ENCODE measurements around the gene CEP41.
A peak's percentile ranks its signal among the peaks of the same experiment; 100 is the strongest.

Gene CEP41, protein sequence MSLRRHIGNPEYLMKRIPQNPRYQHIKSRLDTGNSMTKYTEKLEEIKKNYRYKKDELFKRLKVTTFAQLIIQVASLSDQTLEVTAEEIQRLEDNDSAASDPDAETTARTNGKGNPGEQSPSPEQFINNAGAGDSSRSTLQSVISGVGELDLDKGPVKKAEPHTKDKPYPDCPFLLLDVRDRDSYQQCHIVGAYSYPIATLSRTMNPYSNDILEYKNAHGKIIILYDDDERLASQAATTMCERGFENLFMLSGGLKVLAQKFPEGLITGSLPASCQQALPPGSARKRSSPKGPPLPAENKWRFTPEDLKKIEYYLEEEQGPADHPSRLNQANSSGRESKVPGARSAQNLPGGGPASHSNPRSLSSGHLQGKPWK

GRCh38 chr7:130440527-130441365, at the start of gene CEP41:
CEP41 (minus strand) TSS chr7:130441016; CDS start chr7:130440966, 50 bp downstream.
- peak; percentile 93 for DNase-seq (ENCODE audit: low spot score)

- no peak for DNase-seq (ENCODE audit: low spot score)
Measured at GRCh38 chr7:130490311-130490791, 49.5 kb upstream of the CEP41 start.

DNA sequence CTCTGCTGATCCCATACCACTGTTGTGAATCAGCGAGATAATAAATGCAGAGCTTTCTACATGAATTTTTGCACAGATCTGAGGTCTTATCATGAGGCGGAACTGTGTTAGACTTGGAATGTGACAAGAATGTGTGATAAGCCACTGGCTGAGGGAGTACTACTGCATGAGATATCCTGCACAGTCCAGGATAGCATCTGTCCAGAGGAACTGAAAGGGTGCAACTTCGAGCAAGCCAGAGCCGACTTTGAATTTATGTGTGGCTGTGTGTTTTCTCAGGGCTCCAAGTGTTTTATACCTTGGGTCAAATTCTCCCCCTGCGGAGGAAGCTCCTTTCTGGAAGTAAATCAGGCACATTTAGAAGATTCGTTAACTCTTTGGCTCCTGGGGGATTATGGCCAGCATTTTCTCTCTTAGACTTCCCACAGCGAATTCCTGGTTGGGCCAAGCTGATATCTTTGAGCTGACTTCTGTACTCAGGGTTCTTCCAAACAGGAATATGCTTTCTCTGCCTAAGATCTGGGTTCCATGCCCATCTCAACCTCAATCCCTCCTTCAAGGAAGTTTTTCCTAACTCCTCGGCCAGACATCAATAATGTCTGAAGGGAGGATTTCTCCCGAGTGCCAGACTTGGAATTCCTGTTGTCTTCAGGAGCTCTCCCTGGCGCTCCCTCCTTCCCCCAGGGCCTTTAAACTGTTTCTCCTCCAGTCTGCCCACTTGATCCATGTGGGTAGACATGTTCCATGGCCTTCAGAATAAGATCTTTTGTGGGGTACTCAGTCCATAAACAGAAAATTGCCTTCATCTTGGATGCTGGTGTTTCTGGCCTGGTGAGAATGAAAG, 48.5 kb upstream of the CEP41 start:
- DNase-seq (ENCODE audit: low spot score): no peak

- no peak for DNase-seq (ENCODE audit: low spot score)
Measured at GRCh38 chr7:130488392-130489139, 47.8 kb upstream of the CEP41 start.

GRCh38 chr7:130486954-130487436, 46.2 kb upstream of the CEP41 start:
- no peak for DNase-seq (ENCODE audit: low spot score)

DNA sequence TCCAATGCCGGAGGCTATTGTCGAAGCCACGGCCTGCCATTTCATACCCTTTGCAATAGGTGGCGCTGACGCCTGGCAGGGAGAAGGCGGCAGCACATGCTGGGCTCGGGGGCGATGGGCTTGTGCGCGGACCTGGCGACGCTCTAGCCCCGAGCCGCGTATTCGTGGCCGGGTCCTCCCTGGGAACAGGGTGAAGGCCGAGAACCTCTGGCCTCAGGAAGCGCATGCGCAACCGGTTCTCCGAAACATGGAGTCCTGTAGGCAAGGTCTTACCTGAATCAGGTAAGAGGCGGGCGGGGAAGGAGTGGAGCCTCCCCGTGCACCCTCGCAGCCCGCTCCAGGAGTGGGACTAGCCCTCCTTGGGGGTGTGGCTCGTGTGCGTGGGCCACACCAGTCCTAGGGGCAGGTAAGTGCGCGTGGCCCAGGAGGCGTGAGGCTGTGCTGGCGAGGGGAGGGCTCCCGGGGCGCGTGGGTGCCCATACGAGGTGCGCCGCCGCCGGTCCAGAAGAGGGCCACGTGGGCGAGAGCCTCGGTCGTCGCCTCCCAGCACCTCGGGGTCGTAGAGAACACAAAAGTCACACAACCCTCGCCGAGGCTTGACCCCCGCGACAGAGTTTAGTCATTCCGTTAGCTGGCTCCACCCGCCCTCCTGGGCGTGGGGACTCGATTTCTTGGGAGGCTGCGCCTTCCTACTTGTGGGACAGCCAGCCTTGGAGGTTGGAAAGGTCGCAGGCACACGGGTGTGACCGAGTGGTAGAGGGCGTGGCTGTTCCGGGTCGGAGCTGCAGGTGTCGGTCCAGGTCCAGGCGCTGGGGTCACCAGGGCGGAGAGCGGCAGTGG, 45.5 kb upstream of the CEP41 start:
- DNase-seq (ENCODE audit: low spot score): peak; percentile 26

GRCh38 chr7:130485734-130486113, 44.9 kb upstream of the CEP41 start:
- DNase-seq (ENCODE audit: low spot score): no peak

GRCh38 chr7:130483031-130483430, 42.2 kb upstream of the CEP41 start:
- DNase-seq (ENCODE audit: low spot score): no peak

DNA sequence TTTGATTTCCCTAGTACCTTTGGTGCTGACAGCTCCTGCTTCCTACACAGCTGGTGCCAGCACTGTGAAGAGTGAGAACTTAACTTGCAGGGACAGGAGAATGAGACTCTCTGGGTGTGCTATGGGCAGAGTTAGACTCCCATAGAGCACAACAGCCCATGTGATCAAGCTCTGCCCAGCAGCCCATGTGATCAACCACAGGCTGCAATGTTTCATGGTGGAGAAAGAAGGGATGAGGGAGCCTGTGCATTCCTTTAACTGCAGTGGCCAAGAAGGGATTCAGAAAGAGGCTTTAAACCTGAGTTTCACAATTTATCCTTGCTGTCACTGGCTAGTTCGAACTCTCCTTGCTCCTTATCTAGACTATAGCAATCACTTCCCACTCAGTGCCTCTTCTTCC, 41.1 kb upstream of the CEP41 start:
- no peak for DNase-seq (ENCODE audit: low spot score)

DNA sequence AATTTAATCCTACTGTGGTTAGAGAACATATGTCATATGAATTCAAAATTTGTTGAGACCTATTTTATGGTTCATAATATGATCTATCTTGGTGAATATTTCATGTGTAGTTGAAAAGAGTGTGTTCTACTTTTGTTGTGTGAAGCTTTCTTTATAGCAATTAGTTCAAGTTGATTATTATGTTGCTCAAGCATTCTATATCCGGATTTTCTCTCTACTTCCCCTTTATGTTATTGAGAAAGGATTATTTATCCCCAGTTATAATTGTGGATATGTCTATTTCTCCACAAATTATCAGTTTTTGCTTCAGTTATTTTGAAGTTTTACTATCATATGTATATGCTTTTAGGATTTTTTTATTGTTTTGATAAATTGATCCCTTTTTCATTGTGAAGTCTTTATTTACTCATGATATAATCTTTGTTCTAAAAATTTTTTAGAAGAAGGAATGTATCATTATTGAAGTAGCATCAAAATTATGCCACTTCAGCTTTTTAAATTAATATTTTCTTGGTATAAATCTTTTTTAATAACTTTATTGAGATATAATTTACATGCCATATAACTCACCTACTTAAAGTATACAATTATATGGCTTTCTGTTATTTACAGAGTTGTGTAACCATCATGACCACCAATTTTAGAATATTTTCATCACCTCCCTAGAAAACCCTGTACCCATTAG, 39.0 kb upstream of the CEP41 start:
- no peak for DNase-seq (ENCODE audit: low spot score)

DNA sequence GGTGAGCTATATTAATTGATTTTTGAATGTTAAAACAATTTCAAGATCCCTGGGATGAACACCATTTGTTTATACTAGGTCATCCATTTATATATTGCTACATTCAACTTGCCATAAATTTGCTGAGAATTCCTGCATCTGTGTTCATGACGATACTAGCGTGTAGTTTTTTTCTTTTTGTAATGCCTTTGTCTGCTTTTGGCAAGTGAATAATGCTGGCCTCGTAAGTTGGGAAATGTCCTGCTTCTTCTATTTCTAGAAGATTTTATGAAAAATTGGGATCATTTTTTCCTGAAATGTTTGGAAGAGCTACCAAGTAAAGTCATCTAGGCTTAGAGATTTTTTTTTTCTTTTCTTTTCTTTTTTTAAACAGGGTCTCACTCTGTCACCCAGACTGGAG, 38.2 kb upstream of the CEP41 start:
- no peak for DNase-seq (ENCODE audit: low spot score)

- no peak for DNase-seq (ENCODE audit: low spot score)
Measured at GRCh38 chr7:130476297-130477150, 35.7 kb upstream of the CEP41 start.

DNA sequence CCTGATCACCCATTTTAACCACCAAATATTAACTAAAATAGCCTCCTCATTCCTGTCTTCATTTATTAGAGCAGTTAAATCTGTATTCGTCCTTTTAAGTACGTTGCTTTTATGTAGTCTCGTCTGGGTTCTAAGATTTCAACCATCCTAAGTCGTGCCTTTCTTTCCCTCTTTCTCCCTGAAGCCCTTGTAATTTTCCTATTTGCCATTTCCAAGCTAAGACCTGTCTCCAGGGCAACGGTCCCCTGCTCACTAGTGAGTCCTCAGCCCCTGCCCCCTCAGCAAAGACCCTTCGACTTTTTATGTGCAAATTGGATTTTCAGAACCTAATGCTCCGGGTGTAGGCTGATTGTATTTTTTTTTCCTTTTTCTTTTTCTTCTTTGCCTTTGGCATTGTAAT, 35.0 kb upstream of the CEP41 start:
- no peak for DNase-seq (ENCODE audit: low spot score)

- no peak for DNase-seq (ENCODE audit: low spot score)
Measured at GRCh38 chr7:130473876-130474275, 33.1 kb upstream of the CEP41 start.

DNA sequence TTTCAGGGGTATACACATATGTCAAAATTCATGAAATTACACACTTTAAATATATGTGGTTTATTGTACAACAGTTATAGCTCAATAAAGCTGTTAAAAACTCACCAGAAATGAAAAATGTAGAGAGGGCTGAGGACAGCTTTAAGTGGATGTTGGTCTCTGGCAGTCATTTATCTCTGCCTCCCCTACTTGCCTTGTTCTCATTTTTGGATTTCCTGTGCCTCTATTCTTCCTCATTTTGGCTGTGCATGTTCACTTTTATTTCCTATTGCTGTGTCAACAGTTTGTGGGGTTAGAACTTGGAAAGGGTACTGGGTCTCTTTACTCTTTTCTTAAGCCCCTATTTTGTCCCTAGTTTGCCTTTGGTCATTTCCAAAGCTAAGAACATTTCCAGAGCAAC, 32.5 kb upstream of the CEP41 start:
- no peak for DNase-seq (ENCODE audit: low spot score)

DNA sequence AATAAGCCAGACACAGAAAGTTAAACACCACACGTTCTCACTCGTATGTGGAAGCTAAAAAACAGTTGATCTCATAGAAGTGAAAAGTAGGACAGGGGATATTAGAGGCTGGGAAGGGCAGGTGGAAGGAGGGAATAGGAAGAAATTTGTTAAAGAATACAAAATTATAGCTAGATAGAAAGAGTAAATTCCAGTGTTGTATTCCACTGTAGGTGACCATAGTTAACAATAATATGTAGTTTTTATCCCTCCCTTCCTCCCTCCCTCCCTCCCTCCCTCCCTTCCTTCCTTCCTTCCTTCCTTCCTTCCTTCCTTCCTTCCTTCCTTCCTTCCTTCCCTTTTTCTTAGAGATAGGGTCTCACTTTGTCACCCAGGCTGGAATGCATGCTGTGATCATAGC, 31.2 kb upstream of the CEP41 start:
- DNase-seq (ENCODE audit: low spot score): no peak

DNA sequence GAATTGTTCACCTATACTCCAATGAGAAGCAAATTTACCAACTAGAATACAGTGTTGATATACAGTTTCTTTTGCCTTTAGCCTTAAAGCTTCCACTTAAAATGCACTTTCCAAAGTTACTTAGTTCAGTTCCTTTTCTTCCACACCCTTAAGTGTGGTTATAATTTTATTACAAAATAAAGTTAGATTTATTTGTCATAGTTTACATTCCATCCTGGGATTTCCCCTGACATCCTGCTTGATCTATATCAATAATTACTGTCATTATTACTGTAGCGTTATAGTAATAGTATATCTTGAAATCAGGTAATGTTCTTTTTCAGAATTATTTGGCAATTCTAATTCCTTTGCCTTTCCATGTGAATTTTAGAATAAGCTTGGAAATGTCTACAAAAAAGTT, 27.8 kb upstream of the CEP41 start:
- no peak for DNase-seq (ENCODE audit: low spot score)

DNA sequence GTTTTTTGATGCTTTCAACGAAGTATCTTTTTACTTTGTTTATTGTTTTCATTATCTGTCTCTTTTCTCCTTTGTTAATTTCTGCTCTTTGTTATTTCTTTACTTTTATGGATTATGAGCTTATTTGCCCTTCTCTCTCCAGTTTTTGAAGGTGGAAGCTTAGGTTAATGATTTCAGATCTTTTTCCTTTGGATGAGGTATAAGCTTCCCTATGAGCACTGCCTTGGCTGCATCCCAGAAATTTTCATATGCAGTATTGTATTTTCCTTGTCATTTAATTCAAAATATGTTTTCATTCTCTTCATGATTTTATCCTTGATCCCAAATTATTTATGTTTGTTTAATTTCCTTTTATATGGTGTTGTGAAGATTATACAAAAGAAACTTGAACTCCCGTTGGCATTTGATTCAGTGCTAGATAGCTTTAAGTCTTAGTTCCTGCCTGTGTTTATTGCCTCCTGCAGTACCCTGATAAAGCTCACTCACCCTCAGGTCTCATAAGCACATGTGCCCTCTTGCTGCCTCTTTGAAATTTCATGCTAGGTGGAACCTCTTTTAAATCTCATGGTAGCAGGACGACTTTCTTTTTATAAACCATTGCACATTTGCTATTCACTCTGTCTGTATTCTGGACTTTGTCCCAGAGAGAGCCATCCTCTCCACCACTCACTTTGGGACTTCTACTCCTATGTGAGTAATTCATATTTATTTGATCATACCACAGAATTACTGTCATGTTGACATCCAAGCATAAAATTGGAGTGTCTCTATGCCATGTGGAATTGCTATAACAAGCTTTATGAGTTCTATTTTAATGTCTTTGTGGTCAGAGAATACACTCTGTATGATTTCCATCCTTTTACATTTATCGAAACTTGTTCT, 23.0 kb upstream of the CEP41 start:
- no peak for DNase-seq (ENCODE audit: low spot score)

All from kidney capillary endothelial cell (primary cell).